Gastroesophageal sphincter (tissue), 4 donors: ENCODE results near the gene UMODL1. TPM values are rescaled to one million over a fixed set of nuclear protein-coding genes. Genes with fewer than 3 reads are reported as not detected.

Experiments
- ATAC-seq: fragments of 150-250 bp; one replicate; pipeline ENCODE4 v1.9.1; 2016; ENCODE audit warnings: mild to moderate bottlenecking, moderate library complexity
- H3K27ac ChIP-seq, 4 donors: fragments of 200-600 bp; sonication (generic) in 3 of 4; 1 replicate in 3 of 4; 2 replicates in 1 of 4; pipeline ENCODE4 v1.5.1; 2016 to 2019
- H3K27me3 ChIP-seq: fragments of 200-600 bp; sonication (generic); one replicate; pipeline ENCODE4 v1.5.1; 2019
- H3K36me3 ChIP-seq, 2 donors: fragments of 200-600 bp; sonication (generic); one replicate each; pipeline ENCODE4 v1.5.1; 2019; ENCODE audit warnings: control low read depth in 1 of 2
- H3K4me1 ChIP-seq, 3 donors: fragments of 200-600 bp; sonication (generic); 1 replicate in 2 of 3; 2 replicates in 1 of 3; pipeline ENCODE4 v1.5.1; 2016 to 2019; ENCODE audit warnings: control low read depth in 2 of 3
- H3K4me3 ChIP-seq, 2 donors: fragments of 200-600 bp; sonication (generic); one replicate each; pipeline ENCODE4 v1.5.1; 2019; ENCODE audit warnings: mild to moderate bottlenecking in 1 of 2, moderate library complexity in 1 of 2
- H3K9me3 ChIP-seq, 3 donors: fragments of 200-600 bp; sonication (generic); one replicate each; pipeline ENCODE4 v1.5.1; 2017 to 2019; ENCODE audit warnings: control low read depth in 2 of 3
- EP300 ChIP-seq: sonication (generic); formaldehyde crosslinking; IDR thresholded peaks from one replicate; pipeline ENCODE4 v1.6.1; 2017; ENCODE audit warnings: antibody characterized with exemption, mild to moderate bottlenecking
- POLR2A ChIP-seq, 2 donors: fragments of 450-650 bp; IDR thresholded peaks; one replicate each; pipeline ENCODE4 v1.6.1; 2017; ENCODE audit warnings: antibody characterized with exemption in 2 of 2, mild to moderate bottlenecking in 2 of 2, moderate library complexity in 1 of 2
- POLR2AphosphoS5 ChIP-seq: sonication (generic); formaldehyde crosslinking; IDR thresholded peaks from one replicate; pipeline ENCODE4 v1.6.1; 2017; ENCODE audit warnings: antibody characterized with exemption
- WGBS, 2 donors: methylation state at CpG; one replicate each; pipeline ENCODE4 v1.1.5; 2018; ENCODE audit warnings: low coverage in 1 of 2; 5-methylcytosine and 5-hydroxymethylcytosine counted together
- total RNA-seq, 4 donors: library from RNA; depleted of rRNA; stranded (reverse); fragments of >200 nt; gene quantifications; one replicate each; pipeline ENCODE4 v1.1.0, GENCODE V29; 2016
- TF ChIP-seq, protein P1 (sequence below), 4 experiments: fragments of 200-600 bp in 2 of 4; fragments of 450-650 bp in 2 of 4; sonication (generic) in 1 of 4; IDR thresholded peaks; one replicate each; pipeline ENCODE4 v1.5.1; 2017 to 2019; ENCODE audit warnings: antibody characterized with exemption in 4 of 4, mild to moderate bottlenecking in 2 of 4, moderate library complexity in 2 of 4

UMODL1 gene
- total RNA-seq, 4 donors from 2014 or later, result not detected

DNA sequence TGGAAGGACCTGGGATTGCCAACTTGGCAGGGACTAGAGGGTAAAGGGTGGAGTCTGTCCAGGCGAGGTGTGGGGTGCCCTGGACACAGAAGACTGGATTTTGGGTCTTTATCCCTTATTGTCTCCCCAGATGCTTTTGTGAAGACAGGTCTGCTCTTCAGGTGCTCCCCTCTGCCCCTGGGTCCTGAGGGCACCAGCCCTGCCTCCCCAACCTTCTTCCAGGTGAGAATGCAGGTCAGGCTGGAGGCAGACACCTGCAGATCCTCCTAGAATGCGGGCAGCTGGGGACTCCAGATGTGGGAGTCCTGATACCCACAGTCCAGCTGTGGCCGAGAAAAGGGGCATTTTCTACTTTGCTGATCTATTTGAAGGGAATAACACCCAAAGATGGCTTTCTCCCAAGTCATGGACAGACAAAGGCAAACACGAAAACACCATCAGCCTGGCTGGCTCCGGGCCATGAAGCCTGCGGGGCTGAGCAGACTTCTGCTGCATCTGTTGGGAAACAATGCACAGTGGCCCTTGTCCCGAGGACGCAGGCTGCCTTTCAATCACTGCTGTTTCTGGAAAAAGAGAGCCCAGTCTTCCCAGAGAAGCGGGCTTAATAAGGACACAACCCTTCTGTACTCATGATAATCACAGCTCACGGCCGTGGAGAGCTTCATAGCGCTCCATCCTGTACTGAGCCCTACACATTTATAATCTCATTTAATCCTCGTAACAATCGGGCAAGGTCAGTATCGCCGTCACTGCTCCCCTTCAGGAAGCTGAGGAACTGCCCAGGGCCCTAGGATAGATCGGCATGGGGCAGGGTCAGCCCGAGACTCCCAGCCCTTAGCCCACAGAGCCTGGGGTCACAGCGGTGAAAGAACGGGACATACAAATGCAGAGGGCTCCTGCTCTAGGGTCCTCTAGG lies 85.8 kb downstream of the UMODL1 start:
- Histone ChIP-seq H3K4me3 (no peak overlapping the region), H3K9me3 (no peaks in the 10 kb centered on the region), H3K27ac (no peak overlapping the region), H3K36me3 (no peaks in the 10 kb centered on the region), H3K27me3 (peaks cover 31% of the 10 kb centered on the region), H3K4me1 (peaks cover 0 to 6% (median 0%) of the 10 kb centered on the region in 3 donors)
- WGBS, 2 donors, result 40 to 83% methylated on average over 3 to 9 of the region's 20 CpGs
- TF ChIP-seq EP300 (no peak), POLR2AphosphoS5 (no peak), POLR2A (IDR thresholded peaks at IDR 0.05) (no peak)
- TF ChIP-seq, protein P1, sequence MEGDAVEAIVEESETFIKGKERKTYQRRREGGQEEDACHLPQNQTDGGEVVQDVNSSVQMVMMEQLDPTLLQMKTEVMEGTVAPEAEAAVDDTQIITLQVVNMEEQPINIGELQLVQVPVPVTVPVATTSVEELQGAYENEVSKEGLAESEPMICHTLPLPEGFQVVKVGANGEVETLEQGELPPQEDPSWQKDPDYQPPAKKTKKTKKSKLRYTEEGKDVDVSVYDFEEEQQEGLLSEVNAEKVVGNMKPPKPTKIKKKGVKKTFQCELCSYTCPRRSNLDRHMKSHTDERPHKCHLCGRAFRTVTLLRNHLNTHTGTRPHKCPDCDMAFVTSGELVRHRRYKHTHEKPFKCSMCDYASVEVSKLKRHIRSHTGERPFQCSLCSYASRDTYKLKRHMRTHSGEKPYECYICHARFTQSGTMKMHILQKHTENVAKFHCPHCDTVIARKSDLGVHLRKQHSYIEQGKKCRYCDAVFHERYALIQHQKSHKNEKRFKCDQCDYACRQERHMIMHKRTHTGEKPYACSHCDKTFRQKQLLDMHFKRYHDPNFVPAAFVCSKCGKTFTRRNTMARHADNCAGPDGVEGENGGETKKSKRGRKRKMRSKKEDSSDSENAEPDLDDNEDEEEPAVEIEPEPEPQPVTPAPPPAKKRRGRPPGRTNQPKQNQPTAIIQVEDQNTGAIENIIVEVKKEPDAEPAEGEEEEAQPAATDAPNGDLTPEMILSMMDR (IDR thresholded peaks at IDR 0.05), result no peak
- ATAC-seq, result no peak

DNA sequence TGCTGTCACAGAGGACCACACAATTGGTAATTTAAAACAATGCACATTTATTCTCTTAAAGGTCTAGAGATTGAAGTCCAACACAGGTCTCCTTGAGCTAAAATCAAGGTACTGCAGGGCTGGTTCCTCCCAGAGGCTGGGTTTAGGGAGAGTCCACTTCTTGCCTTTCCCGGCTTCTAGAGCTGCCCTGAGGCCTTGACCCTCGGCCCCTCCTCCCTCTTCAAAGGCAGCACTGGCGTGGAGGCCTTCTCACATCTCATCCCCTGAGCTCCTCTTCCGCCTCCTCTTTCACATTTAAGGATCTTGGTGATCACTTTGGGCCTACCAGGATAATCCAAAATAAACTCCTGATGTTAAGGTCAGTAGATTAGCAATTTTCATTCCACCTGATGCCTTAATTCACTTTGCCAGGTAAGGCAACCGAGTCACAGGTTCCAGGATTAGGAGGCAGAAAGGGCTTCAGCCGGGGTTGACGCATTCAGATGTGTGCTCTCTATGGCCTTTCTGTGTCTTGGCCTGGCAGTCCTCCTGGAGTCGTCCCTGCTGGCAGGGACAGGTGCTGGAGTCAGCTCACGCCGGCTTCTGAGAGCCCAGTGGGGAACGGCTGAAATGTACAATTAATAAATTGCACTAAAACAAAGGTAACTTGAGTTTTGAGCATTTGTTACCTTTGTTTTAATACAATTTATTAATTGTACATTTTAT lies 86.6 kb downstream of the UMODL1 start:
- TF ChIP-seq, protein P1 (IDR thresholded peaks at IDR 0.05), result no peak
- TF ChIP-seq EP300 (no peak), POLR2AphosphoS5 (no peak), POLR2A (IDR thresholded peaks at IDR 0.05) (no peak)
- peaks cover 31% of the 10 kb centered on the region for H3K27me3 ChIP-seq
- H3K4me1 ChIP-seq, result peaks cover 0 to 6% (median 0%) of the 10 kb centered on the region in 3 donors
- no peak overlapping the region for H3K4me3 ChIP-seq
- no peak for ATAC-seq
- H3K27ac ChIP-seq, result no peak overlapping the region
- 85 to 88% methylated on average over 11 of the region's 11 CpGs for WGBS, 2 donors
- H3K36me3 ChIP-seq, result no peaks in the 10 kb centered on the region
- no peaks in the 10 kb centered on the region for H3K9me3 ChIP-seq

DNA sequence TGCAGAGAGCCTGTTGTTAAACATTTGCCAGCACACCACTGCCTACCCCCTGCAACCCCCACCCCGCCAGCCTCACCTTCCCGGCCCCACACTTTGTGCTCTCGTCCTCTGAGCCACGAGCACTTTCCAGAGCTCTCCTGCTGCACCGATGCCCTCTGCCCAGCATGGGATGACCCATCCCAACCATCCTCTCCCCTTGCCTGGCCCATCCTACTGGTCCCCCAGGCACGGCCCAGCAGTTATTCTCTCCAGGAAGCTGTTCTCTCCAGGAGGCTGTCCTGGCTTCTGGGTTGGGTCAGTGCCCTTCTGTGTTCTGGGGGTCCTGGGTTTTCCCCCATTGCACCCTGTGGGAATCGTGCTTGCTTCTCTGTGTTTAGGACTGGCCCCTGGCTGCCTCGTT lies 87.7 kb downstream of the UMODL1 start:
- H3K4me1 ChIP-seq, result peaks cover 0 to 6% (median 0%) of the 10 kb centered on the region in 3 donors
- H3K27ac ChIP-seq, result no peak overlapping the region
- TF ChIP-seq, protein P1 (IDR thresholded peaks at IDR 0.05), result no peak
- TF ChIP-seq POLR2A (IDR thresholded peaks at IDR 0.05) (no peak), POLR2AphosphoS5 (no peak), EP300 (no peak)
- no peaks in the 10 kb centered on the region for H3K9me3 ChIP-seq
- no peaks in the 10 kb centered on the region for H3K36me3 ChIP-seq
- H3K27me3 ChIP-seq, result peaks cover 29% of the 10 kb centered on the region
- no peak for ATAC-seq
- 94% methylated on average over 6 of the region's 8 CpGs; no CpG with 5 or more reads in 1 of the 2 donors for WGBS, 2 donors
- H3K4me3 ChIP-seq, result no peak overlapping the region

DNA sequence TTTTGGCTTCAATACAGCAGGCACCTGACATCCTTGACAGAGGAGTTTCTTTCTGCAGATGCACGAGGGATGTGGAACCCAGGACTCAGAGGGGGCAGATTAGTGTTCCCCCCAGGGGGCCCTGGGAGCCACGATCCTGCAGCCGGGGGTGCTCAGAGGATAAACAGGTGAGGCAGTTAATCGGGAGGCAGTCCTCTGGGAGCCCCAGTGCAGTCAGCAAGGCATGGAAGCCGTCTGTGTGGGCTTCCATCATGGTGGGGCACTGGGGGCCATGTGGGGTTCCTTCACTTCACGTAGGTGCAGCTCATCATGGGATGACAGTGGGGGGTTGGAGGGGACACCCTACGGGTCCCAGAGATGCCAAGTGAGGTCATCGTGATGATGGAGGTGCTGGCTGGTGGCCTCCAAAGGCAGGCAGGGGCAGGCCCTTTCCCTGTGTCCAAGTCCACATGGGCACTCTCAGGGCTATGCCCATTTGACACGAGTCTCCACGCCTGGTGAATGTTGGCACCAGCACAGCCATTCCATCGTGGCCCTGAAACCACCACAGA lies 88.5 kb downstream of the UMODL1 start:
- ATAC-seq, result no peak
- no peak overlapping the region for H3K4me3 ChIP-seq
- H3K27me3 ChIP-seq, result peaks cover 26% of the 10 kb centered on the region
- H3K4me1 ChIP-seq, result peaks cover 0 to 10% (median 0%) of the 10 kb centered on the region in 3 donors
- no peaks in the 10 kb centered on the region for H3K36me3 ChIP-seq
- TF ChIP-seq EP300, result no peak
- no peak for TF ChIP-seq POLR2AphosphoS5
- TF ChIP-seq POLR2A (IDR thresholded peaks at IDR 0.05), result no peak
- TF ChIP-seq, protein P1 (IDR thresholded peaks at IDR 0.05), result no peak
- WGBS, 2 donors, result no CpG with 5 or more reads among the region's 11 CpGs
- H3K27ac ChIP-seq, result no peak overlapping the region
- no peaks in the 10 kb centered on the region for H3K9me3 ChIP-seq
